NCI-H524 (cell line): ENCODE results near the gene HIF3A.
"Not testable (repeated sequence)": the region's sequence is repeated elsewhere in the genome, so short reads cannot be mapped to it uniquely, and the experiment has no call there.

Source experiments
- DNase-seq, 2 experiments: peaks; one replicate each; lab custom pipeline; 2025; lab: John Stamatoyannopoulos, UW

HIF3A gene

DNA sequence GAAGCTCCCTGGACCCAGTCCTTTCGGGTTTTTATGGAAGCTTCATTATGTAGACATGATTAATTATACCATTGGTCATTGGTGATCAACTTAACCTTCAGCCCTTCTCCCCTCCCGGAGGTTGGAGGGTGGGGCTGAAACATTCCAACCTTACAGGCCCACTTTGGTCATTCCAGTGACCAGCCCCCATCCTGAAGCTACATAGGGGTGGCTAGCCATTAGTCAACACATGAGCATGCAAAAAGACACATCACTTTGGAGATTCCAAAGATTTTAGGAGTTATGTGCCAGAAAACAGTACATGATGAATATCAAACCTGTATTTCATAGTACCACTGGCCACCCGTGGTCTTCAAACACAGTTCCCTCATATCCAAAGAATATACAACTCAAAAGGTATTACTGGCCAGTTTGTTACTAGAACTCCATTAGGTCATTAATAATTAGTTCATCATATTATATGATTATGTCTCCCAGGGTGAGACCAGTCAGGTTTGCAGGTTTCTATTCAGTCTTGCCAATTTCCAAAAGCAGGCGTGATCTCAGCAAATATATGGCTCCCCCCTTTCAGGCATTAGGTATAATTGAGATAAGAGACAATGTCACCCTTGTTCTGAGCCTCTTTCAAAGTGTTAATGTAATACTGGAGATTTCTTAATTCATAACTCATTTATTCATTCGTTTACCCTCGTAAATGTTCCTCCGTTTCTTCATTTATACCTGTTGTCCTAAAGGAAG, 61.2 kb downstream of the HIF3A start:
- DNase-seq, result no peak

DNA sequence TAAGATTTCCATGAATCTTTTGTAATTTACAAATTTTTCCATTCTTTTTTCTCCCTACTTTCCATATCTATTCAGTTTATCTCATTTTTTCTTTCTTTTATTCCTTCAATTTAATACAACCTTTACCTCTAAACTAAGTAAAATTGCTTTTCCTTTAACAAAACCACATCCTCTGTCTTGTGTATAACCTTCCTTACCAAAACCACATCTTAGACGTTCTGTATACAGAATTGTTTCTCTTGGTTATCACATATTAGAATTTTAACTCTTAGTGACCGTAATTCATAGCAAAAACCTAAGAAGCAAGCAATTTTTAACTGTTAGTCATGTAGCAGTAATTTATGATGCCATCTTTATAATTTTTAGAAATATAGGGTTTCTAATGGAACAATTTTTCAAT, 65.1 kb downstream of the HIF3A start:
- no peak for DNase-seq

DNA sequence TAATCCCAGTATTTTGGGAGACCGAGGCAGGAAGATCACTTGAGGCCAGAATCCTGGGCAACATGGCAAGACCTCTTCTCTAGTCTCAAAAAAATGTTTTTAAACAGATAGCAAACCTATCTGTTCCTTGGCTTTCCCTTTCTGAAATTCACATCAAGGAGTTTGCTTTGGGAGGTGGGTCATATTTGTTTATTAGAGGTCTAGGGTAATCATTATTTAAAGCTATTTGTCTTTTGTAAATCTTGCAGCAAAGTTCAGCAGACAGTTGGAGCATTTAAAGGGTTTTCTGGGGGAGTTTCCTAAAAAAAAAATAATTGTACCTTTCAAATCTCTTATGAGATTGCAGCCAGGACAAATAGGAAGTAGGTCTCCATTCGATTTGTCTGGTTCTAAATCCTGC, 67.5 kb downstream of the HIF3A start:
- no peak for DNase-seq

- no peak for DNase-seq
These were observed 68.7 kb downstream of the HIF3A start for GRCh38 chr19:46365561-46365960.

GRCh38 chr19:46366620-46367292, 69.9 kb downstream of the HIF3A start:
- peak; percentile 80 to 87 for DNase-seq

GRCh38 chr19:46367426-46367825, 70.6 kb downstream of the HIF3A start:
- DNase-seq, result peak; percentile 77 to 86

DNA sequence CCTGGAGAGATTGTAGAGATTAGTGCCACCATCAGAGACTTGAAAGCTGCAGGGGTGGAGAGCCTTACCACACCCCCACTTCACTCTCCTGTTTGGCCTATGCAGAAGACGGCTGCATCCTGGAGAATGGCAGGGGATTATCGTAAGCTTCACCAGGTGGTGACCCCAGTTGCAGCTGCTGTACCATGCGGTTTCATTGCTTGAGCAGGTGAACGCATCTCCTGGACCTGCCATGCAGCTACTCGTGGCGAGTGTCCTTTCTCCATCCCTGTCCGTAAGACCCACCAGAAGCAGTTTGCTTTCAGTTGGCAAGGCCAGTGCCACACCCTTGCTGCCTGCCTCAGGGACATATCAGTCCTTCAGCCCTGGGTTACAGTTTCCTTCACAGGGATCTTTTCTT, 71.3 kb downstream of the HIF3A start:
- DNase-seq, result peak; percentile 82 to 90

- DNase-seq, result no peak
These were observed 73.0 kb downstream of the HIF3A start for GRCh38 chr19:46369817-46370216.

DNA sequence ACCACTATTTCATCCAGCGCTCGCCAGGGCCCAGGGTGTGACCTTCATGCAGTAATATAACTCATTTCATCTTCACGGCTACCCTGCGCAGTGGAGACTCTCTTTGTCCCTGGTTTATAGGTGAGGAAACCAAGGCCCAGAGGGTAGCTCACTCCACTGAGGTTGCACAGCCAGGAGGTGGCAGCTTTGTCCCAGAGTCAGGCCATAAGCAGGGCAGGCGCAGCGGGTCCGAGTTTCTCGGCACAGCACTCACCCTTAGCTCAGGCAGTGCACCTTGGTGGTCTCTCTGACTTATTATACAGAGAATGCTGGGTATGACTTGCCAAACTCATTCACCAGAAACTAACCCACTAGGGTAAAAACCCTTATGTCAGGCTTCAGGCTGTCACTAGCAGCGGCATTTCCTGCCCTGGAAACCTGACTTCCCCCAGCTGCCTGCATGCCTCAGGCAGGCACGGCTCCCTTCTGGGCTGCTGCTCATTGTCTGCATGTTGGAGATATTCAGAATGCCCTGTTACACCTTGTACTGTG, 74.6 kb downstream of the HIF3A start:
- no peak for DNase-seq

DNA sequence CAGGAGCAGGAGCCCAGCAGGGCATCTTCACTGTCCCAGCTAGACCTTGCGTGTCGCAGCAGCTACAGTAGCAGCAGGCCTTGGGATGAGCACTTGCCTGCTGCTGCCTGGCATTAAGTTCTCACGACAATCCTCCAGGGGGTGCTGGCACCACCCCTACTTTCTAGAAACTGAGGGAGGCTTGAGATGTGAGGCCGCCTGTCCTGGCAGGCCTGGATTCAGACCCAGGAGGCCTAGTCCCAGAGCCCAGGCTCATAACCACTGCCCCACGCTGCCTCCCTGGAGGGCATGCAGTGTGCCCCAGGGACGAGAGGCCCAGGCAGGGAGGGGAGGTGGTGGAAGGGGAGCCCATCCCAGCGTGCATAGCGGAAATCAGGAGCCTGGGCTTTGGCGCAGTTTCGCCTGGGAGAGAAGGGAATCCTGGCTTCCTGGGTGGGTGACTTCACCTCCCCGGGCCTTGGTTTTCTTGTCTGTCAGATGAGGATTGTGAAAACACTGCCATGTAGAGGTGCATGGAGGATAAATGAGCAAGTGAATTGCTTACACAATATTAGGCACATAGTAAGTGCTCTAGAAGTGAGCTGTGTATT, 76.2 kb downstream of the HIF3A start:
- no peak for DNase-seq

DNA sequence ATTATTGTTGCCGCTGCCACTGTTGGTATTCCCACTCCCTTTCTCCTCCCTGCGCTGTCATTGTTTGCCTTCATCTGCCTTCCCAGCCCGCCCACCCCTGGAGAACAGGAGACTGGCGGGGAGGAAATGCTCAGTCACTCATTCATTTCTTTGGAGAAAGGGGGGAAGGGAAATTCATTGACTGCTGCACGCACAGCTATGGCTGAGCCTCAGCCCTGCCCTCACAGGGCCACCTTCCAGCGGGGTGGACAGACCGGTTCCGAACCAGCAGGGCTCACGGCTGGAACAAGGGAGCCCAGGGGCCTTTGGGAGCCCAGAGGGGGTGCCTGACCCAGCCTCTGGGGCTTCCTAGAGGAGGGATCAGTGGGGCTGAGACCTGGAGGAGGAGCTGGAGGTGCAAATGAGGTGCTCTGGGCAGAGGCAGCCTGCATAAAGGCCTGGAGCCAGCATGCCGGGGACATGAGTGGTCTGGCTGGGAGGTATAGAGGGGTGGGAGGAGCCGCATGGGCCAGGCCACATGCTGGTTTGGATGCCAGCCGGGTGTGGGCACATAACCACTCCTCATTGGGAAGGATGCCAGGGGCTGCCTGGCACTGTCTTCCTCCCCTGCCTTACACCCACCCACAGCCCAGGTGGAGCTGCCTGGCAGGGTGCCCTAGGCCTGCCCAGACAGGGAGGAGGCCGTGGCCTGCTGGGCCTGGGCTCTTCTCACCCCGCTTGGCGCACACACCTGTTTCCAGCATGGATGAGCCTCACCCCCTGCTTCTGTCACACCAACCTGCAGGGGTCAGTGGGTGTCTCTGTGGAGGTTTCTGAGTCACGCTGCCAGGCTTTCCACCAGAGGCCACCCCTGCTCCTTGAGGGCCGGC, 76.9 kb downstream of the HIF3A start:
- peak; percentile 45 to 54 for DNase-seq

- DNase-seq, result no peak
These were observed 78.0 kb downstream of the HIF3A start for GRCh38 chr19:46374536-46375475.

DNA sequence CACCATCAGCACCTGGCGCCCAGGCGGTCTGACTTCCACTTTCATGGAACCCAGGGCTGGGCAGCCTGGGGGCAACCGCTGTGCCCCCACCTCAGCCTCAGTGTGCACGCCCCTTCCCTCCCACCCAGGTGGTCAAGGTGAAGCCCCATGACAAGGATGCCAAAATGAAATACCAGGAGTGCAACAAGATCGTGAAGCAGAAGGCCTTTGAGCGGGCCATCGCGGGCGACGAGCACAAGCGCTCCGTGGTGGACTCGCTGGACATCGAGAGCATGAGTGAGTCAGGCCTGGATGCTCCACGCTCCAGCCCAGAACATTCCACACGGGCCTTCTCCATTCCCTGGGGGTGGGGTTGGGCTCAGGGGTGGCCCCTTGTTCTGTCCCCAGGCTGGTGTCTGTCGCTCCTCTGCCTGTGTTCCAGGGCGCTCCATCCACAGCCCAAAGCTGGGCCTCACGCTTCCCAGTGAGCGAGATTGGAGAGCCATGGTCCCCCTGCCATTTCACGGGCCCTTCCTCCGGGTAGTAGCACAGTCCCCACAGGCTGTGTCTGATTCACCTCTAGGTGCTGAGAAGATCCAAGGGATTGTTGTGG, 78.7 kb downstream of the HIF3A start:
- not testable (repeated sequence) for DNase-seq

GRCh38 chr19:46376241-46377153, 79.7 kb downstream of the HIF3A start:
- no peak for DNase-seq

DNA sequence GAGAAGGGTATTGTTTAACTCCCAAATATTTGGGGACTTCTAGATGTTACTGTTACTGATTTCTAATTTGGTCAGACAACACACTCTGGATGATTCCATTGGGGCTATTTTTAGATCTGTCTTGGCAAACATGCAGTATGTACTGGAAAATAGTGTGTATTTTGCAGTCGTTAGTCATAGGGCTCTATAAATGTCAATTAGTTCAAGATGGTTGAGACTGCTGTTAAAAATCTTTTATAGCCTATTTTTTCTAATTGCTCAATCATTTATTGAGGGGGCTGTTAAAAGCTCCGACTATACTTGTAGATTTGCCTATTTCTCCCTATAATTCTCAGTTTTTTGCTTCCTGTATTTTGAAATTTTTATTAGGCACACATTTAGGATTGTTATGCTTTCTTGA, 81.4 kb downstream of the HIF3A start:
- no peak for DNase-seq

GRCh38 chr19:46380690-46381089, 83.8 kb downstream of the HIF3A start:
- DNase-seq, result no peak

GRCh38 chr19:46381346-46381745, 84.5 kb downstream of the HIF3A start:
- no peak for DNase-seq

- no peak for DNase-seq
These were observed 85.0 kb downstream of the HIF3A start for GRCh38 chr19:46381756-46382345.
